Activated naive CD8-positive, alpha-beta T cell treated with anti-CD3 and anti-CD28 coated beads, Interleukin-2, amount 10 ng/mL, durations not matched to agents 7 days and 5 days (primary cell): ENCODE data around the gene CCR7. TPM values are rescaled to one million over a fixed set of nuclear protein-coding genes. Genes with fewer than 3 reads are reported as not detected.

ENCODE experiments used
- ATAC-seq: fragments of 150-1000 bp; cut with Tn5 transposase; one replicate; pipeline ENCODE4 v1.10.0; 2021; ENCODE audit warnings: low read depth, moderate library complexity
- POLR2A ChIA-PET: fragments of 350-600 bp; sonication (Branson Sonifier 250); formaldehyde crosslinking; loops from one replicate; lab custom pipeline; 2021; ENCODE audit warnings: antibody characterized with exemption; lab: Charles Lee
- DNase-seq: peaks from one replicate; pipeline ENCODE4 v3.0.0; 2021
- H3K27ac Mint-ChIP-seq: one replicate; pipeline ENCODE4 v1.8.0; 2022; ENCODE audit warnings: mild to moderate bottlenecking, mixed read lengths
- H3K27me3 Mint-ChIP-seq: one replicate; pipeline ENCODE4 v1.8.0; 2022; ENCODE audit warnings: mild to moderate bottlenecking, moderate library complexity, mixed read lengths
- H3K36me3 Mint-ChIP-seq: one replicate; pipeline ENCODE4 v1.8.0; 2021; ENCODE audit warnings: mild to moderate bottlenecking, mixed read lengths
- H3K4me1 Mint-ChIP-seq: one replicate; pipeline ENCODE4 v1.8.0; 2021; ENCODE audit warnings: mixed read lengths
- H3K4me3 Mint-ChIP-seq: one replicate; pipeline ENCODE4 v1.8.0; 2022; ENCODE audit warnings: mild to moderate bottlenecking, moderate library complexity, mixed read lengths
- H3K9me3 Mint-ChIP-seq: one replicate; pipeline ENCODE4 v1.8.0; 2021; ENCODE audit warnings: mixed read lengths
- total RNA-seq, 2 experiments: library from RNA; stranded (reverse); gene quantifications; one replicate each; pipeline ENCODE4 v1.2.3, GENCODE V29; 2021

The CCR7 gene
- total RNA-seq, 2 experiments from 2014 or later = 231 to 238 TPM

GRCh38 chr17:40541060-40541872 lies 24.0 kb downstream of the CCR7 start:
- POLR2A ChIA-PET = interaction anchor here (0.6 to 28.0 kb wide), 18 partner anchors 7 to 218 kb away, joined by 3 to 579 read pairs (median 4); partner anchors contain the start of genes CCR7, IGFBP4, SMARCE1 and TOP2A
- H3K36me3 Mint-ChIP-seq = no peaks in the 10 kb centered on the region
- peak; percentile 67 for ATAC-seq
- H3K9me3 Mint-ChIP-seq = no peaks in the 10 kb centered on the region
- H3K27me3 Mint-ChIP-seq = peaks cover 2% of the 10 kb centered on the region
- H3K4me3 Mint-ChIP-seq = peak overlapping the region; percentile 63
- H3K27ac Mint-ChIP-seq = peak overlapping the region; percentile 86
- DNase-seq = peak; percentile 77
- peaks cover 73% of the 10 kb centered on the region for H3K4me1 Mint-ChIP-seq

DNA sequence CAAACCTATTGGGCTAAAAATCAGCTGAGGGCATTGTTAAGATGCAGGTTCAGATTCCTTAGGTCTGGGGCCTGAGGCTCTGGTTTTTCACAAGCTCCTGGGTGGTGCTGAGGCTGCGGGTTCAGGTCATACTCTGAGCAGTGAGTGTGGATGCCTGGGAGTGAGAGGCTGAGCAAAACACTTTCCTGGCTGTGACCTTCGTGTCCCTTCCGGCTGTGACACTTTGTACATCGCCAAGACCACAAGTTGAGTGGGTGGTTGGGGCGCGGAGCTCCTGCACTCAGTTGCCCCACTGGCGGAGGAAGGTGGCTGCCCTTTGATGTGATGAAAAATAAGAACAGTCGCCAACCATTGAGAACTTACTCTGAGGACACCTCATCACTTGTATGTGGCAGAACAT lies 24.8 kb downstream of the CCR7 start:
- peak; percentile 65 for DNase-seq
- peak overlapping the region; percentile 63 for H3K4me3 Mint-ChIP-seq
- H3K27me3 Mint-ChIP-seq = peaks cover 2% of the 10 kb centered on the region
- H3K9me3 Mint-ChIP-seq = no peaks in the 10 kb centered on the region
- ATAC-seq = peak; percentile 26
- peaks cover 74% of the 10 kb centered on the region for H3K4me1 Mint-ChIP-seq
- POLR2A ChIA-PET = interaction anchor here (0.6 to 28.0 kb wide), 21 partner anchors 16 to 285 kb away, joined by 3 to 579 read pairs (median 4); partner anchors contain the start of genes CCR7, IGFBP4, SMARCE1 and TOP2A
- H3K27ac Mint-ChIP-seq = peak overlapping the region; percentile 86
- no peaks in the 10 kb centered on the region for H3K36me3 Mint-ChIP-seq

- peaks cover 73% of the 10 kb centered on the region for H3K4me1 Mint-ChIP-seq
- peak overlapping the region; percentile 86 for H3K27ac Mint-ChIP-seq
- peak; percentile 54 for DNase-seq
- no peaks in the 10 kb centered on the region for H3K36me3 Mint-ChIP-seq
- POLR2A ChIA-PET = interaction anchor here (0.8 to 28.0 kb wide), 19 partner anchors 15 to 285 kb away, joined by 3 to 579 read pairs (median 4); partner anchors contain the start of genes CCR7, IGFBP4, SMARCE1 and TOP2A
- H3K4me3 Mint-ChIP-seq = peak overlapping the region; percentile 63
- ATAC-seq = no peak
- no peaks in the 10 kb centered on the region for H3K9me3 Mint-ChIP-seq
- H3K27me3 Mint-ChIP-seq = peaks cover 2% of the 10 kb centered on the region
These were observed 25.4 kb downstream of the CCR7 start for GRCh38 chr17:40539711-40540411.

DNA sequence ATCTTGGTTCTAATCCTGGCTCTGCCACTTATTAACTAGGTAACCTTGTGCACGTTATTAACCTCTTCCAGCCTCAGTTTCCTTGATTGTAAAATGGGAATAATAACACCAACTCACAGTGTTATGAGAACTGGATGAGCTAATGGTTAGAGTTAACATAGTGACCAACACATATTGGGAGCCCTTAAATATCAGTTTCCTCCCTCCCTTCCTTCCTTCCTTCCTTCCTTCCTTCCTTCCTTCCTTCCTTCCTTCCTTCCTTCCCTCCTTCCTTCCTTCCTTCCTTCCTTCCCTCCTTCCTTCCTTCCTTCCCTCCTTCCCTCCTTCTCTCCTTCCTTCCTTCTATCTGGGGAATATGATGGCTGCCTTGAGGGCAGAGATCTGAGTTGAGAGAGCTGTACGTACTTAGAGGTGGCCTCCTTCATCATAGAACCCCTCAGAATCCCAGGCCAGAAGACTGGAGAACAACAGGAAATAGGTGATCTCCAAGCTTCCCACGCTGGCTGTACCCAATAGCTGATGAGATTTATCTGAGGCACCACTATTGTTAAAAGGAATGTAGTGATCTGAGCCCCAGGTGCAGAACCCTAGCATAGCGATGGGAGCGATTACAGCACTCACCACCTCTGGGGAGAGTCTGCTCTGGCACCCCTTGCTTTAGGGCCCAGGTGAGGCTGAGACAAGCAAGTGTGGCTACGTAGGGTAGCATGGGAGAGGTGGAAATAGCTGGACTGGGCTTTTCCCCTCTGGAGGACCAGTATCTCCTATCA lies 26.2 kb downstream of the CCR7 start:
- POLR2A ChIA-PET = interaction anchor here (0.8 to 28.0 kb wide), 11 partner anchors 18 to 286 kb away, joined by 3 to 579 read pairs (median 4); partner anchors contain the start of genes CCR7 and IGFBP4
- H3K4me1 Mint-ChIP-seq = peaks cover 78% of the 10 kb centered on the region
- no peaks in the 10 kb centered on the region for H3K36me3 Mint-ChIP-seq
- ATAC-seq (no peak), DNase-seq (no peak)
- no peaks in the 10 kb centered on the region for H3K9me3 Mint-ChIP-seq
- peaks cover 2% of the 10 kb centered on the region for H3K27me3 Mint-ChIP-seq
- peak overlapping the region; percentile 86 for H3K27ac Mint-ChIP-seq
- peak overlapping the region; percentile 56 for H3K4me3 Mint-ChIP-seq

DNA sequence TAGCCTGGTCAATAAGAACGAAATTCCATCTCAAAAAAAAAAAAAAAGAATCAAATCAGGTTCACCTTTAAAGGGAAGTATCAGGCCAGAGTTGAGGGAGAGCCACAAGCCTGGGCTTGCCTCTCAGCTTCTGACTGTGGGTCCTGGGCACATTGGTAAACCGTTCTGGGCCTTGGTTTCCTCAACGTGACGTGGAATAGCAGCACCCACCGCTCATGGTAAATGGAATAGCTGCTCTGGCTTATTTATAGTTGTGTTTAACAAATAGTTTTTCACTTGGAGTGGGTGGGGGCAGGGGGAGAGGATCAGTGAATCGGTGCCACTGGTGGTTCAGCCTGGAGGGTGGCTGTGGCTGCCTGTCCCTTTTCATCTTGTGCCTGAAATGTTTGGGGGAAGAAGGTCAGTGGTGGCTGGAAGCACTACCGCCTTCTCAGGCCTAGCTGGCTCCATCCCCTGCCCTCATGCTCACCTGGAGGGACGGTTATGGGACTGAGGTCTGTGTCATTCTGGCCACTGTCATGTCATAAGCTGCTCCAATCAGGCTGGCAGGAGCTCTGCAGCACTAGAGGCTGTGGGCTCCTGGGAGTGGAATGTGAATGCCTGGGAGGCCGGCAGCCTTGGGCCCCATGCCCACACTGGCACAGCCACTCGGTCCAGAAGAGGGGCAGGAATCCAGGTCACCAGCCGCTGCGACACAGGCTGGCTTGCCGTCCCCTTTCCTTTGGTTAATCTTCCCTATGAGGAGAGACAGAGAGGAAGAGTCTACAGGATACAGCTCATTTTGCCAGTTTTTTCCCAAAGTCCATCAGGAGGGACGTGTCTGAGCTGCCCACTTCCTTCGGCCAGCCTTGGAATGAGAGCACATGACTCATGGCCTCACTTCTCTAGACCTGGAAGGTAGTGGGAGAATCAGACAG lies 27.0 kb downstream of the CCR7 start:
- Mint-ChIP-seq H3K27ac (peak overlapping the region; percentile 31), H3K27me3 (peaks cover 2% of the 10 kb centered on the region), H3K4me1 (peaks cover 86% of the 10 kb centered on the region), H3K36me3 (no peaks in the 10 kb centered on the region), H3K9me3 (no peaks in the 10 kb centered on the region), H3K4me3 (no peak overlapping the region)
- POLR2A ChIA-PET = interaction anchor here (1.2 to 28.0 kb wide), 5 partner anchors 19 to 175 kb away, joined by 3 to 579 read pairs (median 5); partner anchors contain the start of gene CCR7
- peak; percentile 21 for DNase-seq
- ATAC-seq = no peak

DNA sequence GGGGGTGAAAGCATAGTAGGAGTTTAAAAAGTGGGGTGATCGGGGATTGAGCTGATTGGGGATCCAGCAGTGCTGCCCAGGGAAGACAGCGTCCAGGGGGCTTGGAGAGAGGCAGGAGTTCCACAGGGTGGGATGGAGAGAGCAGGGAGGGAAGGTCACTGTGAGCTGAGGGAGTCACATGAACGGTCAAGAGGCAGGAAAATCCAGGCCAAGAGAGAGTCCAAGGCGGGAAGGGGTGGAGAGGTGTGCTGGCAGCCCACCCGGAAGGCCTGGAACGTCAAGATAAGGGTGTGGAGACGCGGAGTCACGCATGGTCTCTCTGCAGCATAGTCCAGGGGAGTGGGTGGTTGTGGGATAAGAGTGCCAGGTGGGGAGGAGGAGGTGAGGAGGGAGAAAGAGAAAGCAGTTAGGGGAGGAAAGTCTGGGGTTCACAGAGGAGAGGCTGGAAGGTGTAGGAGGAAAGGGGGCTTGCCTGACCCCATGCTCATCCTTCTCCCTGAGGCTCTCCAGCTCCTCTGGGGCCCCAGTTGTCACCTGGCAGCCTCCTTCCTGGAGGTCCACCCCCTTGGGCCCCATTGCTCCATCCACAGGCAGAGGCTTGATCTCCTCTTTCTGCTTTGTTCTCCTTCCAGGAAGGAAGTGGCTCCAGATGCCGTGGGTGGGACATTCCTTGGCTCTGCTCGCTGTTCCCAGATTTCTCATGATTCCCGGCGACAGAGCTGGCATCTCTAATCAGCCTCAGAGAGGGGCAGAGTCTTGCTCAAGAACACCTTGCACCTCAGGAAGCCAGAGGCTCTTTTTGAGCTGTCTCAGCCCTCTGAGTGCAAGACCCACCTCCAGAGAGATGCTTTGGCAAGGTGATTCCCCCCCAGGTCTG lies 28.7 kb downstream of the CCR7 start:
- DNase-seq = peak; percentile 29
- H3K4me3 Mint-ChIP-seq = peak overlapping the region; percentile 20
- no peaks in the 10 kb centered on the region for H3K9me3 Mint-ChIP-seq
- POLR2A ChIA-PET = interaction anchor here (0.7 to 28.0 kb wide), 5 partner anchors 19 to 119 kb away, joined by 3 to 579 read pairs (median 7); partner anchors contain the start of genes CCR7 and TOP2A
- no peak for ATAC-seq
- H3K27ac Mint-ChIP-seq = peak overlapping the region; percentile 49
- no peaks in the 10 kb centered on the region for H3K36me3 Mint-ChIP-seq
- H3K4me1 Mint-ChIP-seq = peaks cover 85% of the 10 kb centered on the region
- H3K27me3 Mint-ChIP-seq = peaks cover 2% of the 10 kb centered on the region

- Mint-ChIP-seq H3K27ac (peak overlapping the region; percentile 49), H3K4me3 (peak overlapping the region; percentile 7), H3K4me1 (peaks cover 82% of the 10 kb centered on the region), H3K36me3 (no peaks in the 10 kb centered on the region), H3K27me3 (peaks cover 2% of the 10 kb centered on the region), H3K9me3 (no peaks in the 10 kb centered on the region)
- no peak for ATAC-seq
- peak; percentile 19 for DNase-seq
- POLR2A ChIA-PET = interaction anchor here (0.7 to 28.0 kb wide), 5 partner anchors 19 to 118 kb away, joined by 3 to 579 read pairs (median 7); partner anchors contain the start of genes CCR7 and TOP2A
These were observed 29.4 kb downstream of the CCR7 start for GRCh38 chr17:40535924-40536294.

DNA sequence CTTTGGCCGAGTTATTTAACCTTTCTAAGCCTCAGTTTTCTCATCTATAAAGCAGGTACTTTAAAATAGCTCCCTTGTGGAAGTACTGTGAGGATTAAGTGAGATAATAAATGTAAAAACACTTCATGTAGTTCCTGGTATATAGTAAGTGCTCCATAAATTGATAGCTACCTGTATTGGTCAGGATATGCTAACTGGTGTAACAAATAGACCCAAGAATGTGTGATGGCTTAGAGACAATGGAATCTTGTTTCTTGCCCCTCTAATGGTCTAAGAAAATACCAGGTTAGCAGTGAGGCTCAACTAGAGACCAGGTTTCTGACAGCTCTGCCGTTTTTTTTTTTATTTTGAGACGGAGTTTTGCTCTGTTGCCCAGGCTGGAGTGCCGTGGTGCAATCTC lies 29.8 kb downstream of the CCR7 start:
- H3K4me1 Mint-ChIP-seq = peaks cover 82% of the 10 kb centered on the region
- no peak overlapping the region for H3K4me3 Mint-ChIP-seq

GRCh38 chr17:40534371-40535189 lies 30.7 kb downstream of the CCR7 start:
- H3K27ac Mint-ChIP-seq = peak overlapping the region; percentile 83
- DNase-seq (peak; percentile 36), ATAC-seq (no peak)
- peaks cover 2% of the 10 kb centered on the region for H3K27me3 Mint-ChIP-seq
- H3K36me3 Mint-ChIP-seq = no peaks in the 10 kb centered on the region
- POLR2A ChIA-PET = interaction anchor here (0.6 to 28.0 kb wide), 11 partner anchors 7 to 572 kb away, joined by 3 to 579 read pairs (median 5); partner anchors contain the start of genes CCR7 and TOP2A
- H3K4me3 Mint-ChIP-seq = peak overlapping the region; percentile 18
- no peaks in the 10 kb centered on the region for H3K9me3 Mint-ChIP-seq
- peaks cover 77% of the 10 kb centered on the region for H3K4me1 Mint-ChIP-seq

More for the DNA sequence above, 29.8 kb downstream of the CCR7 start:
- DNase-seq = no peak
- no peak for ATAC-seq
- Mint-ChIP-seq H3K36me3 (no peaks in the 10 kb centered on the region), H3K27me3 (peaks cover 2% of the 10 kb centered on the region), H3K9me3 (no peaks in the 10 kb centered on the region), H3K27ac (peak overlapping the region; percentile 53)
- POLR2A ChIA-PET = interaction anchor here (1.3 to 28.0 kb wide), 4 partner anchors 18 to 118 kb away, joined by 3 to 579 read pairs (median 6); partner anchors contain the start of genes CCR7 and TOP2A

DNA sequence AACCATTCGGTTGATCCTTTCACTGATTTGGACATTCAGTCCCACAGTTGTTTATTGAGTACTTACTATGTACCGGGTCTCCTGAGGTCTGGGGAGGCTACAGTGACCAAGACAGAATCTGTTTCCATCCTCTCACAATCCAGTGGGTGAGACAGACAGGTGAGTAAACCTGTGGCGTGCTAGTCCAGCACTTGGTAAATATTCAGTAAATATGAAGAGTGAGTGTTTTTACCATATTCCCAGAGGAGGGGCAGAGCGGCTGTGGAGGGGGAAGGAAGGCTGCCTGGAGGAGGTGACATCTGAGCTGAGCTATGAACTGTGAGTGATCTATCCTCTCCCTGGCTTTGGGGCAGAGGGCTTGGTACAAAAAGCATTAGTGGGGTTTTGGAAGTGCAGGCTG lies 31.4 kb downstream of the CCR7 start:
- H3K36me3 Mint-ChIP-seq = no peaks in the 10 kb centered on the region
- DNase-seq (no peak), ATAC-seq (peak; percentile 4)
- no peaks in the 10 kb centered on the region for H3K9me3 Mint-ChIP-seq
- no peaks in the 10 kb centered on the region for H3K27me3 Mint-ChIP-seq
- POLR2A ChIA-PET = interaction anchor here (0.6 to 28.0 kb wide), 21 partner anchors 8 to 571 kb away, joined by 3 to 579 read pairs (median 6); partner anchors contain the start of genes CCR7, IGFBP4 and TOP2A
- peak overlapping the region; percentile 56 for H3K4me3 Mint-ChIP-seq
- H3K27ac Mint-ChIP-seq = peak overlapping the region; percentile 83
- H3K4me1 Mint-ChIP-seq = peaks cover 72% of the 10 kb centered on the region
